GM18505 (cell line): ENCODE data around the gene SHC4.
"Not testable (repeated sequence)": the region's sequence is repeated elsewhere in the genome, so short reads cannot be mapped to it uniquely, and the experiment has no call there.

Source experiments
- ATAC-seq: cut with Tn5 transposase; IDR thresholded peaks from one replicate; pipeline ENCODE4 v1.9.1; 2021; ENCODE audit not compliant: unreplicated experiment
- POLR2A ChIP-seq: IDR thresholded peaks from 4 replicates; pipeline ENCODE4 v1.6.1; 2011; ENCODE audit warnings: borderline replicate concordance; ENCODE audit not compliant: insufficient read depth, insufficient read length; ENCODE audit errors: extremely low read depth

Gene SHC4

DNA sequence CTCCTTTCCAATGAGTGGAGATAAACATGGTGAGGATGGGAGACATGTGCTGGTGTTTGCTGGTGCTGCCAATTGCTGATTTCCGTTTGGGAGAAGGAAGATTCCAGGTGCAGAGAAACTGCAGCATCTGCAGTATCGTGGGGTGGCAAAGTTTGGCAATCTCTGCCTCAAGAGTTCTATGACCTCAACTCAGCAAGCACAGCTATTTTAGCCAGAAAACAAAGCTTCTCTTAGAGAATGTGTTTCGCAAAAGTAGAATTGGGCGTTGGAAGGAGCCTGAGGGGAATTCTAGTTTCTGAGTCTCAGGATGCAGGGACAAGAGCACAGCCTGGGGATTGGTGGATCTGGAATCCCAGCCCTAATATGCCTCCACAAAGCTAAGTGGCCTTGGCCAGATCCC, 18.2 kb upstream of the SHC4 start:
- no peak for TF ChIP-seq POLR2A
- ATAC-seq: no peak

DNA sequence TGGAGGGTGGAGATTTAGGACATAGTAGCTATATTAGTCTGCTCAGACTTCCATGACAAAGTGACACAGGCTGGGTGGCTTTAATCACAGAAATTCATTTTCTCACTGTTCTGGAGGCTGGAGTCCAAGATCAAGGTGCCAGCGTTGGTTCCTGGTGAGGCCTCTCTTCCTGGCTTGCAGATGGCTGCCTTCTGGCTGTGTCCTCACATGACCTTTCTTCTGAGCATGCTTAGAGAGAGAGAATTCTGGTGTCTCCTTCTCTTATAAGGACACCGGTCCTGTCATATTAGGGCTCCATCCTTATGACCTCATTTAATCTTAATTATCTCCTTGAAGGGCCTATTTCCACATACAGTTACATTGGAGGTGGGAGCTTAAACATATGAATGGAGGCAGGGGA, 14.9 kb upstream of the SHC4 start:
- no peak for TF ChIP-seq POLR2A
- ATAC-seq: no peak

DNA sequence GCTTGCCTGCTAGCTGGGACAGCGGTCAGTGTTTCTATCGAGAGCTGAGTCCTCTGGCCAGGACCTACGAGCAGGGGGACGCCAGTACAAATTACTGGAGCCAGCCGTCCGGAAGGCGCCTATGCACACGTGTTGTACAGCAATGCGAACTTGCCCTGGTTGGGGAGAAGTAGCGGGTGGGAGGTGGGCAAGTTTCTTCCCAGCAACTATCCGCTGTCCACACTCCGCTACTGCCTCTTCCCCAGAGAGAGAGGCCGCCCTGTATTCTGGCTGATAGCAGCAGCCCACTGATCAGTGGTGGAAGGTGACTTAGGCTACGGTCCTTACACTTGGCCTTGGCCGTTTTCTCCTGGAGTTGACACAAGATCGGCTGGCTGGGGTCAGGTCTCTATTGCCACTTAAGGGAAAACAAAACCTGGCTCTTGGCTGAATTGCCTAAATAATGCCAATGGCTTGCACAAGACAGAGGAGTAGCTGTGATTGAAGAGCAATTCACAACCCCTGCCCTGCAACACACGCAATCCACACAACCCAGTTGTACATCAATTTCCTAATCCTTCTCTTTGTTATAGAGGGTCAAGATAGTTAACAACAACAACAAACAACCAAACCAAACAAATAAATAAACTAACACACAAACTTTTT, 12.8 kb upstream of the SHC4 start:
- no peak for ATAC-seq
- TF ChIP-seq POLR2A: no peak

DNA sequence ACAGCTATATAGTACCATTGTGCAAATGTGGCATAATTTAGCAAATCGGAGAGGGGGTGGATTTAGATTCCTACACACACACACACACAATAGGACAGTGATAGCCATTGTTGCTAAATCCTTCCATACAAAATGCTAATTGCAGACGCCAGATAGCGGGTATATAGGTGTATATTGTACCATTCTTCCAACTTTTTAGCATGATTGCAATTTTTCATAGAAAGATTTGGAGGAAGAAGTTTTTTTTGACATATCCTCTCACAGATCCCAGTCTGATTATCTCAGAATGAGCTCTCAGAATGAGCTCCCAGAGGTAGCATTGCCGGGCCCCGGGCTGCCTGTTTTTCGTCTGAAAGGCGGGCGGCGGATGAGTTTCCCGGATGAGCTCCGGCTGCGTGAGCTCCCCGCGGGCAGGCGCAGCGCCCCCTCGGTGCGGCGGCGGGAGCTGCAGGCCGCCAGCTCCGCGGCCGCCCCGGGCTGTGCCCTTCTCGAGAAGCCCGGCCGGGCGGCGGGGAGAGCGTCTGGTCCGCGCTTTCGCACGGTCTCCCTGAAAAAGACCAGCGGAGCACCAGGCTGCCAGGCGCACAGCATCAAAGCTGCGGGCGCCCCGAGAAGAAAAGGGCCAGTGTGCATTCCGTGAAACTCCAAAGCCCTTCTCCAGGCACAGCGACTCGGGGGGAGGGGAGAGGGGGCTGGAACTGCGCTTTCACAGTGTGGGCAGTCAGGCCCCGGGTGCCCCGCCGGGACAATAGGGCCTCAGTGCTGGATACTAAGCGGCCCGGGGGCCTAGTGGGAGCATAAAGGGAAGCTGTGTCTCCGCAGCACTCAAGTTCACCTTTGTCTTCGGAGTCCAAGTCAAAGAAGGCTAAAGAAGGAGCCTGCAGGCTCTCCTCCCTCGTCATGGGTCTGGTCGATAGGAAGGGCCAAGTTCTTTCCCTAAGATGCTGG, 12.0 kb upstream of the SHC4 start:
- peak; percentile 97 for ATAC-seq
- no peak for TF ChIP-seq POLR2A

DNA sequence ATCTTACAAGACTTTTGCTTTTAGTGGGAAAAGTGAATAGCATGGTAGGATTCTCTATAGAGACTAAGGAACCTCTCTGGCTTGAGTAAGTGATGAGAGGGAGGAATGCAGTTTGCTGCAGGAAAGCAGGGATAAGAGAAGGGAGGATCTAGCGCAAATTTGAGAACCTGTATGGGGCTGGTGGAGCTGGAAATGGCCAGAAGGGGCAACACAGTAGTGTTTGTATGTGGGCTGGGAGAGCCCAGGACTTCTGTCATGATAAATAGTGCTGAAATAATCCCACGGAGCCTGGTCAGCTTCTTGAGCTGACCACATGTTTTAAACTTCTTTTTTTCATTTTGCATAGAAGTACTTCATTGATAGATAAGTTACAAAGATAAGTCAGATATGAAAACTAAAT, 11.2 kb upstream of the SHC4 start:
- TF ChIP-seq POLR2A: no peak
- ATAC-seq: no peak

DNA sequence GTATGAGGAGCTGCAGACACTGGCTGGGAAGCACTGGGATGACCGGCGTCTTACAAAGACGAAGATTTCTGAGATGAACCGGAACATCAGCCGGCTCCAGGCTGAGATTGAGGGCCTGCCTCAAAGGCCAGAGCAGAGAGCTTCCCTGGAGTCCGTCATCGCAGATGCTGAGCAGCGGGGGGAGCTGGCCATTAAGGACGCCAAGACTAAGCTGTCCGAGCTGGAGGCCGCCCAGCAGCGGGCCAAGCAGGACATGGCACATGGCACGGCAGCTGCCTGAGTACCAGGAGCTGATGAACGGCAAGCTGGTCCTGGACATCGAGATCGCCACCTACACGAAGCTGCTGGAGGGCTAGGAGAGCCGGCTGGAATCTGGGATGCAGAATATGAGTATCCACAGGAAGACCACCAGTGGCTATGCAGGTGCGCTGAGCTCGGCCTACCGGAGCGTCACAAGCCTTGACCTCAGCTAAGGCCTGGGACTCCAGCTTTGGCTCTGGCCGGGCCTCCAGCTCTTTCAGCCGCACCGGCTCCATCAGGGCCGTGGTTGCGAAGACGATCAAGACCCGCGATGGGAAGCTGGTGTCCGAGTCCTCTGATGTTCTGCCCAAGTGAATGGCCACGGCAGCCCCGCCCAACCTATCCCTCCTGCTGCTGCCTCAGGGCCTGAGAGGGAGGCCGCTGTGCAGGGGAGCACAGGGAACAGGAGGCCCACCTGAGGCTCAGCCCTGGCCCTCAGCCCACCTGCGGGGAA, 9.2 kb upstream of the SHC4 start:
- ATAC-seq: no peak
- TF ChIP-seq POLR2A: no peak

DNA sequence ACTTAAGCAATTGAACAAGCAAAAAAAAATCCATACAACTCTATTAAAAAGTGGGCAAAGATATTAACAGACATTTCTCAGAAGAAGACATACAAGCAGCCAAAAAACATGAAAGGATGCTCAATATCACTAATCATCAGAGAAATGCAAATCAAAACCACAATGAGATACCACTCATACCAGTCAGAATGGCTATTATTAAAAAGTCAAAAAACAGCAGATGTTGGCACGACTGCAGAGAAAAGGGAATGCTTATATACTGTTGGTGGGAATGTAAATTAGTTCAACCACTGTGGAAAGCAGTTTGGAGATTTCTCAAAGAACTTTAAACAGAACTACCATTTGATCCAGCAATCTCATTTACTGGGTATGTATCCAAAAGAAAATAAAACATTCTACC, 7.2 kb upstream of the SHC4 start:
- not testable (repeated sequence) for ATAC-seq

DNA sequence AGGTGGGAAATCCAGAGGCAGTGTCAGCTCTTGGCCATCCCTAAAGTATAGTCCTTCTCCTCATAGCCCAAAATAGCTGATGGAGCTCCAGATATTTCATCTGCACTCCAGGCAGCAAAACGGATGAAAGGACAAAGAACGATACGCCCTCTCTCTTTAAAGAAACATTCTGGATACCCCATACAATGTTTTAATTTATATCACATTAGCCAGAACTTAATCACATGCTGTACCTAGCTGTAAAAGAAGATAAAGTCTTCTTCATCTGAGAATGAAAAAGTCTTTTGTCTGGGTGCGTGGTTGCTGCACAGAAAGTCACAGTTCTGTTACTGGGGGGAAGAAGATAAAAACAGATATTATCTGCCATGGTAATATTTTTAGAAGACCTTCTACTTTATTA, 4.3 kb upstream of the SHC4 start:
- ATAC-seq: no peak
- TF ChIP-seq POLR2A: no peak

DNA sequence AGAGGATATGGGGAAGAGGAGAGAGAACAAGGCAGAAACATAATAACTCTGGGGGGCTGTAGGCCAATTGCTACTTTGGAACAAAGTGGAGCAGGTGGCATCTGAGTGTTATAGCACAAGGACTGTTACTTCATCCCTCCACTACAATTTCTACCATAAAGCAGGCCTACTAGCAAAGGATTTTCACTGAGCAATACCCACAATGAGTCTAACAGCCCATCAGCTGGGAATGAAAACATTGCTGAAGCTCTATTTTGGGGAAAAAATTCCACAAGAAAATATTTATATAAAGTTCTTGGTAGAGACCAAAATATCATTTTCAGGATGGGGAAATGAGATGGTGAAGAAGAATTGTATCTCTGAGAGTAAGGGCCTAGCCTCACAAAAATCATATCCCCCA, 3.6 kb upstream of the SHC4 start:
- no peak for TF ChIP-seq POLR2A
- no peak for ATAC-seq

DNA sequence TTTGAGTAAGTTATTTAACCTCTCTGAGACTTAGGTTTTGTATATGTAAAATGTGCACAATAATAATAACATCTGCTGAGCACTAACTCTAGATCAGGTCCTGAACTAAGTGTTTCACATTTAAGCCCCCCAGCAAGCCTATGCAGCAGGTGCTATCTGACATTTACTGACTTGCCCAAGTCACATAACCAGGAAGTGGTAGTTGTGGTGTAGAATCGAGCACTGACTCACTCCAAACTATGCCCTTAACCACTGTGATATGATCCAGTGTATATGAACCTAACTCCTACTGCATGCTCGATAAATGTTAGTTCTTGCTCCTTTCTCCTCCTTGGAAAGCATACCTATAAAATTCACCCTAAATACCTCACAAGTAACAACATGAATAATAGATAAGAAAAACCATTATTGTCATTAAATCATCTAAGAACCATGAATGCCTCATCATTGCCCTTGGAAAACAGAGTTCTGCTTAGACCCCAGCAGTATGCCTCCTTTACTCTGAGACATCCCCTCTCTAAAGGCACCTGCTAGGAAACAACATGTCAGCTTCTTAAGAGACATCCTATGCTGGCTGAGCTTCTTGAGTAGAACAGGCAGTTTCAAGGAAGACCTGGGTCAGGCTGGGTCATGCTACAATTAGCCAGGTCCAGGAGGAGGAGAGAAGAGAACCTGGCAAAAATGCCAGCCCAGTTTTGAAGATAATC, 3.0 kb upstream of the SHC4 start:
- no peak for TF ChIP-seq POLR2A
- peak; percentile 61 for ATAC-seq

DNA sequence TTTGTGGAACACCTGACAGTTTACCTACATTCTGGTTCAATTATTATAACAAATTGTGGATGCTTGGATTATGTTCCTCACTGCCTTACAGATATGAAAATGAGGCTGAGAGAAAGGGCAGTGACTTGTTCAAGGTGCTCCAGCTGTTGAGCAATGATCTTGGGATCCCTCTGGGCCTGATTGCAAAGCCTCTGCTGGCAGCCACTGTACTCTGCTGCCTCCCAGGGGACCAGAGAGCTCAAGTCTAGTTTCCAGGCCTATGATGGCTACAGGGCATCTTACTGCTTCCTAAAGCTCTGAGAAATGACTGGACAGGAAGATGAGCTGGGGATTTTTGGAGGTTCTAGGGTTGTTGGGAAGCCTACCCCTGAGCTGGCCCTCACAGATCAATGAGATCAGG, 2.3 kb upstream of the SHC4 start:
- no peak for TF ChIP-seq POLR2A
- peak; percentile 44 for ATAC-seq

DNA sequence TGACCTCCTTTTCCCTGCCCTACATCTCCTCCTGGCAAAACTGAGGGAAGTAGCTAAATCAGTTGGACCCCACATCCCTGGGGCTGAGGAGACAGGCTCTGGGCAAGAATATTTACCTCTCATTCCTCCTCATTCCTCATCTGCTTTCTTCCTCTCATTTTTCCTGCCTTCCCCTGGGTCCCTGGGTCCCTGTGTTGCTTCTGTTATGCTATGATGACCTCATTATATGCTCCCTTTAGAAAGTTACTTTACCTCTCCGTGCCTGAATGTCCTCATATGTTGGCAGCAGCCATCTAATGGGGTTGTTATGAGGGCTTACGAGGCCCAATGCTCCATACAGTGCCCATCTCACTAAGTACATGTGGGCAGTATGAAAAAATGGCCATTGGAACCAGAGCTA, 1.2 kb upstream of the SHC4 start:
- no peak for ATAC-seq
- TF ChIP-seq POLR2A: no peak
